ENCODE results near the gene SMPX.

GRCh38 chrX:21735038-21735767 lies 22.7 kb downstream of the SMPX start:
- TF ChIP-seq EZH2 (IDR thresholded peaks at IDR 0.05; ENCODE audit: insufficient read depth, low read length) (no peak), CTCF (IDR thresholded peaks at IDR 0.05; ENCODE audit: insufficient read depth, low read depth, low read length) (no peak)
